ENCODE results near the gene TUG1.

GRCh38 chr22:31019191-31019930, 50.3 kb downstream of the TUG1 start:
- no peak for TF ChIP-seq CTCF (IDR thresholded peaks at IDR 0.05)
- no peak for TF ChIP-seq POLR2A (IDR thresholded peaks at IDR 0.05)

Data from adrenal gland (tissue), 5 donors.